Stimulated activated effector memory CD8-positive, alpha-beta T cell treated with anti-CD3 and anti-CD28 coated beads, Interleukin-12 subunit alpha, Interleukin-12 subunit beta, amount 100 ng/mL, for 72 hours (primary cell): ENCODE results near the gene CLEC5A.
"Not testable (repeated sequence)": the region's sequence is repeated elsewhere in the genome, so short reads cannot be mapped to it uniquely, and the experiment has no call there.

Experiments
- ATAC-seq: fragments of 150-1000 bp; cut with Tn5 transposase; 2 replicates; pipeline ENCODE4 v1.10.0; 2021
- DNase-seq, 2 donors: peaks; one replicate each; pipeline ENCODE4 v3.0.0; 2021 to 2022; ENCODE audit warnings: low spot score in 2 of 2
- H3K27ac Mint-ChIP-seq: one replicate; pipeline ENCODE4 v1.8.0; 2022; ENCODE audit warnings: mild to moderate bottlenecking, mixed read lengths
- H3K36me3 Mint-ChIP-seq: one replicate; pipeline ENCODE4 v1.8.0; 2022; ENCODE audit warnings: mild to moderate bottlenecking, mixed read lengths
- H3K4me1 Mint-ChIP-seq: one replicate; pipeline ENCODE4 v1.8.0; 2022; ENCODE audit warnings: mixed read lengths
- H3K4me3 Mint-ChIP-seq: one replicate; pipeline ENCODE4 v1.8.0; 2022; ENCODE audit warnings: mild to moderate bottlenecking, mixed read lengths
- H3K9me3 Mint-ChIP-seq: one replicate; pipeline ENCODE4 v1.8.0; 2022; ENCODE audit warnings: mixed read lengths

The CLEC5A gene

DNA sequence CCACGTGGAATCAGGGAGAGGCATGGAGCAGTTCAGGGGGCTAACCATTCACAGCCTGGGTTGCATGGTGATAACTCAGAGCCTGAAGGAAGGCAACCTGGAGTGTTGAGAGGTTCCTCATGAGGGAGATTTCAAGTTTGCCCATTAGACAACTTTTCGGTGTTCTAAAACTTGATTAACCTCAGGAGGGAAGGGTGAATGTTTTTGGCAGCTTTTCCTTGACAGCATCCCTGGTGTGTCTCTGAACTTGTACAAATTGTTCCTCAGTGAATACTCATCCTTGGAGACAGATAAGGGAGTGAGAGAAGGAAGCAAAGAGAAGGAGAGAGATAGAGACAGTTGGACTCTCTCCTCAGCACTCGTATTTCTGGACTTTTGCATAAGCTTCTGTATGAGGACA, 30.7 kb downstream of the CLEC5A start, which contains the start of gene OR9A4:
Gene OR9A4 (plus strand): TSS at position 301 of the 400 bp plus-strand sequence. CDS start 2,477 bp downstream, outside the sequence.
- H3K27ac Mint-ChIP-seq: no peak within 1 kb of the TSS

DNA sequence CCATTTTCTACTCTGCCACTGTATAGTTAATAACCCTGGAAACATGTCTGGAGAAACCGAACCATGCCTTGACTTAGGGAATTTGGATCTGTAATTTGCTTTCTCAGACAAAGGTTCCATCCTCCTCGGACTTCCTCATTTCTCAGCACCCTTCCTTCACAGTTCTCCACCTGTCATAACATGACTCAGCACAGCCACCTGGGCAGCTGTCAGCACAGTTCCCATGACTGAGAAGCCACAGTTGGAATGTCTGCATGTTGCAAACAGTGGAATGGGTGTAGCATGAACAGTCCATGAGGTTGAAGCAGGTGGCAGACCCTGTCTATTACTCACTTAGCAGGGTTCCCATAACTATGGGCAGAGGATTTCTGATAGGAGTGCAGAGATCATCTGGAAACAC, 31.2 kb downstream of the CLEC5A start:
- DNase-seq: no peak
- H3K36me3 Mint-ChIP-seq: no peaks in the 10 kb centered on the region
- H3K27ac Mint-ChIP-seq: no peak overlapping the region
- H3K9me3 Mint-ChIP-seq: peaks cover 3% of the 10 kb centered on the region
- H3K4me1 Mint-ChIP-seq: no peaks in the 10 kb centered on the region
- ATAC-seq: peak; percentile 16
- no peak overlapping the region for H3K4me3 Mint-ChIP-seq

More for the DNA sequence above, 30.7 kb downstream of the CLEC5A start, which contains the start of gene OR9A4:
- DNase-seq (no peak), ATAC-seq (peak; percentile 43)
- Mint-ChIP-seq H3K4me3 (no peak within 1 kb of the TSS), H3K9me3 (peaks cover 3% of the 10 kb centered on the region), H3K36me3 (no peaks in the 10 kb centered on the region), H3K4me1 (no peaks in the 10 kb centered on the region)

- no peaks in the 10 kb centered on the region for H3K9me3 Mint-ChIP-seq
- no peaks in the 10 kb centered on the region for H3K36me3 Mint-ChIP-seq
- DNase-seq (no peak), ATAC-seq (no peak)
- no peak overlapping the region for H3K27ac Mint-ChIP-seq
- no peaks in the 10 kb centered on the region for H3K4me1 Mint-ChIP-seq
- no peak overlapping the region for H3K4me3 Mint-ChIP-seq
These were observed 35.4 kb downstream of the CLEC5A start for GRCh38 chr7:141911391-141911790.

DNA sequence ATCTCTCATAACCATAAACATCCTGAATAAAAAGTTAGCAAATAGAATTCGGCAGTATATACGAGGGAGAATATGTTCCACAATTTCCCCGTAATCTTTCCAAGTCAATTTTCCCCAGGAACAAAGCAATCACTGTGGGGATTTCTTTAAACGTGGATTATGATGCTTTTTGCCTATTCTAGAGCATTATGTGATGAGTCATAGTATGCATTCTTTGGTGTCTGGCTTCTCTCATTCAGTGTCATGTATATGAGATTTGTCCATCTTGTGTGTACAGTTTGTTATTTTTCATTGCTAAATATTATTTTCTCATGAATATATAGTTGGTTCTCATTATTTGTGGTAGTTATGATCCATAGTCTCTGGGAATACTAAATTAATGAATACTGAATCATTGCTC, 40.5 kb downstream of the CLEC5A start:
- Mint-ChIP-seq H3K4me3 (no peak overlapping the region), H3K4me1 (no peaks in the 10 kb centered on the region), H3K9me3 (no peaks in the 10 kb centered on the region), H3K27ac (no peak overlapping the region), H3K36me3 (no peaks in the 10 kb centered on the region)
- ATAC-seq (no peak), DNase-seq (no peak)

- not testable (repeated sequence) for H3K4me1 Mint-ChIP-seq, H3K27ac Mint-ChIP-seq, H3K9me3 Mint-ChIP-seq, H3K36me3 Mint-ChIP-seq, ATAC-seq, H3K4me3 Mint-ChIP-seq, DNase-seq
These were observed 47.4 kb downstream of the CLEC5A start for GRCh38 chr7:141899366-141899765.

DNA sequence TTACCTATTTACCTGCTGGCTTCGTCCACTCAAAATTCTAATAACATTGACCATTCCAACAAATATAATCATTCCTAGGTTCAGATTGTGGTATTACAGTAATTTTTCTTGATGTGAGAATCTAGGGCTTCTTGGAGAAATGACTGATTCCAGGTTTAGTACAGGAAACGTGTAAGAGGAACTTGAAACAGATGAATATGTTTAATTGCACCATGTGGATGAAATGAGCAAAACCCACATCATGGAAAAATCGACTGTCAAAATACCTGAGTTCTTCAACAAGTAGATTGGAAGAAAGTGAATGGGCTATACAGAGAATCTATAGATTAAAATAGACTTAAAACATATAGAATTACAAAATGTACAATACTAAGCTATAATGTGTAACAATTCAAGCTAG, 55.4 kb downstream of the CLEC5A start:
- no peak for ATAC-seq
- no peaks in the 10 kb centered on the region for H3K36me3 Mint-ChIP-seq
- no peak overlapping the region for H3K4me3 Mint-ChIP-seq
- no peak for DNase-seq
- H3K9me3 Mint-ChIP-seq: peaks cover 3% of the 10 kb centered on the region
- no peak overlapping the region for H3K27ac Mint-ChIP-seq
- no peaks in the 10 kb centered on the region for H3K4me1 Mint-ChIP-seq

GRCh38 chr7:141889321-141889720, 57.5 kb downstream of the CLEC5A start:
- DNase-seq: no peak

GRCh38 chr7:141884539-141885225, 62.1 kb downstream of the CLEC5A start:
- ATAC-seq (peak; percentile 47), DNase-seq (no peak)
- Mint-ChIP-seq H3K36me3 (no peaks in the 10 kb centered on the region), H3K9me3 (peaks cover 3% of the 10 kb centered on the region), H3K4me1 (no peaks in the 10 kb centered on the region), H3K27ac (no peak overlapping the region), H3K4me3 (no peak overlapping the region)

More at GRCh38 chr7:141889321-141889720, 57.5 kb downstream of the CLEC5A start:
- no peaks in the 10 kb centered on the region for H3K4me1 Mint-ChIP-seq
- H3K4me3 Mint-ChIP-seq: no peak overlapping the region
- ATAC-seq: no peak
- peaks cover 3% of the 10 kb centered on the region for H3K9me3 Mint-ChIP-seq
- H3K27ac Mint-ChIP-seq: no peak overlapping the region
- no peaks in the 10 kb centered on the region for H3K36me3 Mint-ChIP-seq

- Mint-ChIP-seq H3K4me1 (no peaks in the 10 kb centered on the region), H3K36me3 (no peaks in the 10 kb centered on the region), H3K9me3 (peaks cover 7% of the 10 kb centered on the region), H3K4me3 (no peak overlapping the region), H3K27ac (no peak overlapping the region)
- ATAC-seq (peak; percentile 8), DNase-seq (no peak)
These were observed 65.8 kb downstream of the CLEC5A start for GRCh38 chr7:141880960-141881359.

GRCh38 chr7:141877365-141877764, 69.4 kb downstream of the CLEC5A start:
- Mint-ChIP-seq H3K27ac (no peak overlapping the region), H3K4me3 (no peak overlapping the region)
- peak; percentile 16 for ATAC-seq

More at GRCh38 chr7:141877365-141877764, 69.4 kb downstream of the CLEC5A start:
- Mint-ChIP-seq H3K9me3 (peaks cover 7% of the 10 kb centered on the region), H3K4me1 (no peaks in the 10 kb centered on the region), H3K36me3 (no peaks in the 10 kb centered on the region)
- no peak for DNase-seq
